Stimulated activated CD4-positive, alpha-beta T cell treated with anti-CD3 and anti-CD28 coated beads, TNF-alpha, amount 100 ng/mL, for 48 hours (primary cell): Measurements from ENCODE around the gene PPFIA2.

Source experiments
- DNase-seq, 3 donors: peaks; one replicate each; pipeline ENCODE4 v3.0.0-alpha.2; 2020; ENCODE audit warnings: low read depth in 3 of 3

PPFIA2 gene

GRCh38 chr12:81546811-81547210, 212.3 kb downstream of the PPFIA2 start:
- DNase-seq: no peak

- no peak for DNase-seq
Observed at GRCh38 chr12:81543621-81544139, 215.5 kb downstream of the PPFIA2 start.

- DNase-seq: no peak
Observed at GRCh38 chr12:81542065-81543010, 216.8 kb downstream of the PPFIA2 start.

- DNase-seq: no peak
Observed at GRCh38 chr12:81541121-81541520, 218.0 kb downstream of the PPFIA2 start.

DNA sequence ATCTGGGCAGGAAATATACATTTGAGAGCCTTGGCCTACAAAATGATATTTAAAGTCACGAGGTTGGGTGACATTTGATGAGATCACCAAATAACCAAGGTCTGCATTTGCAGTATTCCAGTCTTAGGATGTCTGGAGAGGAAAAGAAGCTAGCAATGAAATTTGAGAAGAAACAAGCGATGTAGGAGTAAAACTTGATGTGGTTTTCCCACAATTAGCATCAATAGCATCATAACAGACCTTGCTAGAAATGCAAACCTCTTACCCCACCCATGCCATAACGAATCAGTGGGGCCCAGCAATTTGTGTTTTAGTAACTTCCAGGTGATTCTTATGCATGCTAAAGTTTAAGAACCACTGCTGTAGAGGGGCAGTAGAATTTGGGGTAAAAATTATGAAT, 219.9 kb downstream of the PPFIA2 start:
- DNase-seq: no peak

GRCh38 chr12:81533054-81533453, 226.1 kb downstream of the PPFIA2 start:
- DNase-seq: no peak

GRCh38 chr12:81530352-81530751, 228.8 kb downstream of the PPFIA2 start:
- no peak for DNase-seq

- no peak for DNase-seq
Observed at GRCh38 chr12:81520064-81520945, 238.8 kb downstream of the PPFIA2 start.

- no peak for DNase-seq
Observed at GRCh38 chr12:81518638-81519037, 240.5 kb downstream of the PPFIA2 start.

GRCh38 chr12:81517296-81517695, 241.9 kb downstream of the PPFIA2 start:
- no peak for DNase-seq

GRCh38 chr12:81502912-81503695, 256.0 kb downstream of the PPFIA2 start:
- no peak for DNase-seq

DNA sequence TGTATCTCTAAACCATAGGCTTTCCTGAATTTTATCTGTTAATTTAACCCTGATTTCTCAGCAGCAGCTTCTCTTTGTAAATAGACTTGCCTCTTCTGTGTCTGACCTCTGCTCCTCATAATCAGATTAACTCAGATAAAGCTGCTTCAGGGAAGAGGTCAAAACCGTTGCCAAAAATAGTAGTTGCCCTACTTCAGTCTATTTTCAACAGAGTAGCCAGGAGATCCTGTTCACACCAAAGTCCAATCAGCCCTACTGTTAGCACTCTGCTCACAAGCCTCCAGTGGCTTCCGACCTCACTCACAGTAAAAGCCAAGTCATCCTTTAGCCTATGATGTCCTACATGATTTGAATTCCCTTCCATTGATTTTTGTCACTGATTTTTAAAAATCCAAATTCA, 258.4 kb downstream of the PPFIA2 start:
- DNase-seq: no peak

DNA sequence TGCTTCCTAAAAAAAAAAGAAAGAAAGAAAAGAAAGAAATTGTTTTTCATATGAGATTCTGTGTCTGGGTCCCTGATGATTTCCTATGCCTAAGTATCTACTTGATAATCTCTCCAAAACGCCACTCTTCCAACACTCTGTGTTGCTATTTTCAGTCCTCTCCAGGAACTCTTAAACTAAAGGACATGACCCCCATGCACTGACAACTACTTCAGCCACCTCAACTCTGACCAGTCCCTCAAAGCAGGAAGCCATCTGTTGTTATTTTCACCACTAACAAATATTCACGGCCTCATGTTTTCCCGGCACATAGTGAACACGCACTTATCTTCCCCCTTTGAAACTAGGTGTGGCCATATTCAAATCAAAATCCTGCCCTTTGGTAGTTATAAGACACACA, 259.3 kb downstream of the PPFIA2 start:
- no peak for DNase-seq

DNA sequence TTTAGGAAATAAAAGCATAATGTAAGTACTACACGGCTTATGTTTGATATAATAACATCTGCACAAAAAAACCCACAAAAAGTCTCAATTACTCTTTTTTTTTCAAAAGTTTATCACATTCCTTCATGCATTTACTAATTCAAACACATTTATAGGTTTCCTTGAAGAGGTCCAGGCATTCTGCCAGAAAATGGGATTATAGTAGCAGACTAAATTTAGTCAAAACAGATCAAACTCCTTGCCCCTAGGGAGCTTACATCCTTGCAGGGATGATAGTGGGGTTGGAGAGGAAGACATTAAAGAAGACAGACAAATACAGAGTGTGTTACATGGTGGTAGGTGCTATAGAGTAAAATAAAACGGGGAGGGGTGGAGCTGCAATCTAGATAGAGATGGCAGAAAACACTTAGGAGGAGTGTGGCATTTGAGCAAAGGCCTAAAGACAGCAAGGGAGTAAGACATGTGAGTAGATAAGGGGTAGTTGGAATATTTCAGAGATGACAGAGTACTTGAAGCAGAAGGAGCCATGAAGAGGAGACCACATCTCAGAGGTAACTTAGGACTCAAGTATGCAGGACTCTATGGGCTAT, 266.9 kb downstream of the PPFIA2 start:
- DNase-seq: no peak

DNA sequence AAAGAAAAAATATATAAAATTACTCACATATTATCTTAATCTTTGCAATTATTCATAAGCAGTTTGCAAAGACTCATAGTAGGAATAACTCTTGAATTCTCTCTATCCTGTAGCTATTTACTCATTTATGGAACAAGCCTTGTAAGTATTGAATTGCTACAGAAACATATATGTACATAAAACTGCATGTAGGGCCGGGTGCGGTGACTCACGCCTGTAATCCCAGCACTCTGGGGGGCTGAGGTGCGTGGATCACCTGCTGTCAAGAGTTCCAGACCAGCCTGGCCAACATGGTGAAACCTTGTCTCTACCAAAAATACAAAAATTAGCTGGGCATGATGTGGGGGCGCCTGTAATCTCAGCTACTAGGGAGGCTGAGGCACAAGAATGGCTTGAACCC, 286.2 kb downstream of the PPFIA2 start:
- DNase-seq: no peak

- no peak for DNase-seq
Observed at GRCh38 chr12:81470923-81471322, 288.2 kb downstream of the PPFIA2 start.

DNA sequence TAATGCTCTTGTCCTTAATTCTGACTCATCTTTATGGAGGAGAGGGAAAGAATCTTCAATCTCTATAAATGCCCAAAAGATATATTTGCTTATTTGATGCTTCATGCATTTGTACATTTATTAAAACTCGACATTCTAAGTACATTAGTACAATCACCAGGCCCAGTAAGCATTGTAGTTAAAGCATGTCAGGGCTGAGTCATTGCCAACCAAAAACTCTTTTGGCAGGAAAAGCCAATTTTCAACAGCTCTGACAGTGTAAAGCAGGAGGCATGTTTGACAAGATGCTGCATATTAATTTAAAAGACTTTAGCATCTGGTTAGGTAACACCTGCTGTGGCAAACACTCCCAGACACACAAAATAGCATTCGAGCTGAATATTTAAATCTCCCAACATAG, 290.9 kb downstream of the PPFIA2 start:
- DNase-seq: no peak

DNA sequence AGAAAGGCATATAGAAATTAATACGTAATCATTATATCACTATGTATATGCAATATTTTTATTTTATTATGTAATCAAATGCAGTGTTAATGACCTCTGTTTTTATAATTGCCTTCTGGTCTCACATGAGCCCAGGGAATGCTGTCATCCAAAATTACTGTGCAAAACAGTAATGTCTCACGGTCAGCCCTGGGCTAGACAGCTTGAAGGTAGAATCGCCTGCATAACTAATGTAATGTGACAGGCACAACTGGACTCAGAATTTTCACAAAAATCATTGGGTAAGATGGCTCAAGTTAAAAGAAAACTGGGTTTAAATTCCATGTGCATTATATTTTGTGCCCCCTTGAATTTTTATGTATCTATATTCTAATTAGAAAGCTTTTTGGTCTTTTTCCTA, 293.3 kb downstream of the PPFIA2 start:
- DNase-seq: no peak

- DNase-seq: no peak
Observed at GRCh38 chr12:81465191-81465590, 294.0 kb downstream of the PPFIA2 start.

DNA sequence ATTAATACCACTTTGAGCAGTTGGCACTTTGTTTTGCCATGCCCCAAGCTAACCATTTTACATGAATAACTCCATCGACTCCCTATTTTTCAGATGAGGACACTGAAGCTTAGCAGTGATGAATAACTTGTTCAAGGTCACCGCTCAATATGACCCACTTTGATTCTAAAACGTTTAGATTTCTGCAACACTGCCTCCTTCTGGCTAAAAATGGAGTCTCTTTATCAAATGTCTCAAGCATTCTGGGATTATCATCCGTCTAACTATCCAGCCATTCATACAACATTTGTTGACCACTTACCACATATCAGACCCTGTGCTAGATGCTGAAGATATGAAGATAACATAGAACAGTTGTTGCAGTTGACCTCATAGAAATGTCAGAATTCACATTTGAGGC, 298.0 kb downstream of the PPFIA2 start:
- no peak for DNase-seq
